ENCODE data around the gene ESR1.
"Not testable (repeated sequence)": the region's sequence is repeated elsewhere in the genome, so short reads cannot be mapped to it uniquely, and the experiment has no call there.

The ESR1 gene

GRCh38 chr6:152135755-152136448 lies 328.4 kb downstream of the ESR1 start:
- DNase-seq (ENCODE audit: low read depth, low spot score), result no peak
- Histone ChIP-seq H3K4me1 (ENCODE audit: insufficient read depth, insufficient read length) (no peaks in the 10 kb centered on the region), H3K9me3 (ENCODE audit: insufficient read depth, low read length) (no peaks in the 10 kb centered on the region), H3K27me3 (ENCODE audit: insufficient read depth, insufficient read length) (no peaks in the 10 kb centered on the region), H3K4me3 (ENCODE audit: insufficient read length, low read depth) (no peak overlapping the region), H3K9ac (ENCODE audit: insufficient read length, low read depth) (no peak overlapping the region), H3K36me3 (ENCODE audit: insufficient read depth, insufficient read length, low read length) (no peaks in the 10 kb centered on the region)
- TF ChIP-seq ZNF274 (IDR thresholded peaks at IDR 0.05; ENCODE audit: low read depth, low read length), result no peak
- TF ChIP-seq SUZ12 (IDR thresholded peaks at IDR 0.05; ENCODE audit: extremely low read depth, insufficient read depth, insufficient read length), result no peak
- no peak for TF ChIP-seq YY1 (IDR thresholded peaks at IDR 0.05; ENCODE audit: insufficient read depth, insufficient read length)

- TF ChIP-seq YY1 (IDR thresholded peaks at IDR 0.05; ENCODE audit: insufficient read depth, insufficient read length) (no peak), SUZ12 (IDR thresholded peaks at IDR 0.05; ENCODE audit: extremely low read depth, insufficient read depth, insufficient read length) (no peak), ZNF274 (IDR thresholded peaks at IDR 0.05; ENCODE audit: low read depth, low read length) (no peak)
- H3K9me3 ChIP-seq (ENCODE audit: insufficient read depth, low read length), result no peaks in the 10 kb centered on the region
- no peak overlapping the region for H3K9ac ChIP-seq (ENCODE audit: insufficient read length, low read depth)
- no peaks in the 10 kb centered on the region for H3K27me3 ChIP-seq (ENCODE audit: insufficient read depth, insufficient read length)
- H3K4me1 ChIP-seq (ENCODE audit: insufficient read depth, insufficient read length), result no peaks in the 10 kb centered on the region
- no peak overlapping the region for H3K4me3 ChIP-seq (ENCODE audit: insufficient read length, low read depth)
- H3K36me3 ChIP-seq (ENCODE audit: insufficient read depth, insufficient read length, low read length), result no peaks in the 10 kb centered on the region
- DNase-seq (ENCODE audit: low read depth, low spot score), result no peak
Observed at GRCh38 chr6:152136449-152136825, 329.0 kb downstream of the ESR1 start.

GRCh38 chr6:152138344-152138743 lies 330.9 kb downstream of the ESR1 start:
- not testable (repeated sequence) for H3K4me1 ChIP-seq (ENCODE audit: insufficient read depth, insufficient read length); H3K27me3 ChIP-seq (ENCODE audit: insufficient read depth, insufficient read length); H3K9me3 ChIP-seq (ENCODE audit: insufficient read depth, low read length); DNase-seq (ENCODE audit: low read depth, low spot score); H3K9ac ChIP-seq (ENCODE audit: insufficient read length, low read depth); H3K36me3 ChIP-seq (ENCODE audit: insufficient read depth, insufficient read length, low read length); H3K4me3 ChIP-seq (ENCODE audit: insufficient read length, low read depth)

- Histone ChIP-seq H3K36me3 (ENCODE audit: insufficient read depth, insufficient read length, low read length) (no peaks in the 10 kb centered on the region), H3K4me1 (ENCODE audit: insufficient read depth, insufficient read length) (no peaks in the 10 kb centered on the region), H3K27me3 (ENCODE audit: insufficient read depth, insufficient read length) (no peaks in the 10 kb centered on the region), H3K9me3 (ENCODE audit: insufficient read depth, low read length) (no peaks in the 10 kb centered on the region), H3K9ac (ENCODE audit: insufficient read length, low read depth) (no peak overlapping the region), H3K4me3 (ENCODE audit: insufficient read length, low read depth) (no peak overlapping the region)
- no peak for TF ChIP-seq YY1 (IDR thresholded peaks at IDR 0.05; ENCODE audit: insufficient read depth, insufficient read length)
- TF ChIP-seq ZNF274 (IDR thresholded peaks at IDR 0.05; ENCODE audit: low read depth, low read length), result no peak
- TF ChIP-seq SUZ12 (IDR thresholded peaks at IDR 0.05; ENCODE audit: extremely low read depth, insufficient read depth, insufficient read length), result no peak
- DNase-seq (ENCODE audit: low read depth, low spot score), result no peak
Observed at GRCh38 chr6:152142105-152142504, 334.6 kb downstream of the ESR1 start.

GRCh38 chr6:152143359-152143758 lies 335.9 kb downstream of the ESR1 start:
- no peak for DNase-seq (ENCODE audit: low read depth, low spot score)
- H3K4me1 ChIP-seq (ENCODE audit: insufficient read depth, insufficient read length), result no peaks in the 10 kb centered on the region
- H3K9ac ChIP-seq (ENCODE audit: insufficient read length, low read depth), result no peak overlapping the region
- H3K27me3 ChIP-seq (ENCODE audit: insufficient read depth, insufficient read length), result no peaks in the 10 kb centered on the region
- no peaks in the 10 kb centered on the region for H3K36me3 ChIP-seq (ENCODE audit: insufficient read depth, insufficient read length, low read length)
- no peaks in the 10 kb centered on the region for H3K9me3 ChIP-seq (ENCODE audit: insufficient read depth, low read length)
- H3K4me3 ChIP-seq (ENCODE audit: insufficient read length, low read depth), result no peak overlapping the region
- TF ChIP-seq SUZ12 (IDR thresholded peaks at IDR 0.05; ENCODE audit: extremely low read depth, insufficient read depth, insufficient read length), result no peak
- no peak for TF ChIP-seq ZNF274 (IDR thresholded peaks at IDR 0.05; ENCODE audit: low read depth, low read length)
- no peak for TF ChIP-seq YY1 (IDR thresholded peaks at IDR 0.05; ENCODE audit: insufficient read depth, insufficient read length)

GRCh38 chr6:152146385-152146784 lies 338.9 kb downstream of the ESR1 start:
- no peak overlapping the region for H3K4me3 ChIP-seq (ENCODE audit: insufficient read length, low read depth)
- H3K27me3 ChIP-seq (ENCODE audit: insufficient read depth, insufficient read length), result no peaks in the 10 kb centered on the region
- H3K9me3 ChIP-seq (ENCODE audit: insufficient read depth, low read length), result no peaks in the 10 kb centered on the region
- no peaks in the 10 kb centered on the region for H3K36me3 ChIP-seq (ENCODE audit: insufficient read depth, insufficient read length, low read length)
- no peak for DNase-seq (ENCODE audit: low read depth, low spot score)
- no peak for TF ChIP-seq YY1 (IDR thresholded peaks at IDR 0.05; ENCODE audit: insufficient read depth, insufficient read length)
- no peak for TF ChIP-seq SUZ12 (IDR thresholded peaks at IDR 0.05; ENCODE audit: extremely low read depth, insufficient read depth, insufficient read length)
- no peak for TF ChIP-seq ZNF274 (IDR thresholded peaks at IDR 0.05; ENCODE audit: low read depth, low read length)
- H3K4me1 ChIP-seq (ENCODE audit: insufficient read depth, insufficient read length), result no peaks in the 10 kb centered on the region
- no peak overlapping the region for H3K9ac ChIP-seq (ENCODE audit: insufficient read length, low read depth)

GRCh38 chr6:152147269-152147668 lies 339.8 kb downstream of the ESR1 start:
- H3K36me3 ChIP-seq (ENCODE audit: insufficient read depth, insufficient read length, low read length), result no peaks in the 10 kb centered on the region

More at GRCh38 chr6:152147269-152147668, 339.8 kb downstream of the ESR1 start:
- DNase-seq (ENCODE audit: low read depth, low spot score), result no peak
- Histone ChIP-seq H3K4me3 (ENCODE audit: insufficient read length, low read depth) (no peak overlapping the region), H3K27me3 (ENCODE audit: insufficient read depth, insufficient read length) (no peaks in the 10 kb centered on the region), H3K4me1 (ENCODE audit: insufficient read depth, insufficient read length) (no peaks in the 10 kb centered on the region), H3K9me3 (ENCODE audit: insufficient read depth, low read length) (no peaks in the 10 kb centered on the region), H3K9ac (ENCODE audit: insufficient read length, low read depth) (no peak overlapping the region)
- no peak for TF ChIP-seq YY1 (IDR thresholded peaks at IDR 0.05; ENCODE audit: insufficient read depth, insufficient read length)
- TF ChIP-seq ZNF274 (IDR thresholded peaks at IDR 0.05; ENCODE audit: low read depth, low read length), result no peak
- no peak for TF ChIP-seq SUZ12 (IDR thresholded peaks at IDR 0.05; ENCODE audit: extremely low read depth, insufficient read depth, insufficient read length)
